ENCODE measurements around the gene EGFL6.

GRCh38 chrX:13547671-13548070, 21.7 kb upstream of the EGFL6 start:
- TF ChIP-seq POLR2A (IDR thresholded peaks at IDR 0.05; ENCODE audit: low read length) (no peak), GATA1 (IDR thresholded peaks at IDR 0.05; ENCODE audit: low read depth, low read length) (no peak)

Measured in erythroblast (primary cell).